Posterior vena cava (tissue), 2 donors: ENCODE data around the gene NLGN1. TPM values are rescaled to one million over a fixed set of nuclear protein-coding genes. Genes with fewer than 3 reads are reported as not detected.

ENCODE experiments used
- DNase-seq: peaks from one replicate; pipeline ENCODE4 v3.0.0-alpha.2; 2020; ENCODE audit warnings: low spot score
- intact Hi-C, 2 donors: fragments of 100-400 bp; cut with DNase I; formaldehyde crosslinking; loops; one replicate each; pipeline versions ENCODE4 v1.14.1 to v1.14.2; 2022 to 2023
- total RNA-seq, 2 donors: library from RNA; stranded (reverse); fragmentation: NEBNext Ultra II Directional; extraction: Animal tissue kit (Norgen Biotek cat#: 25700); gene quantifications; one replicate each; pipeline ENCODE4 v1.2.1, GENCODE V29; 2021
- donor health status: DM: yes; HTN: yes; CAD: no.
- donor health status: DM: yes; HTN: yes; CAD: no.

NLGN1 gene
- total RNA-seq, 2 donors from 2014 or later: 11.5 to 14.5 TPM

DNA sequence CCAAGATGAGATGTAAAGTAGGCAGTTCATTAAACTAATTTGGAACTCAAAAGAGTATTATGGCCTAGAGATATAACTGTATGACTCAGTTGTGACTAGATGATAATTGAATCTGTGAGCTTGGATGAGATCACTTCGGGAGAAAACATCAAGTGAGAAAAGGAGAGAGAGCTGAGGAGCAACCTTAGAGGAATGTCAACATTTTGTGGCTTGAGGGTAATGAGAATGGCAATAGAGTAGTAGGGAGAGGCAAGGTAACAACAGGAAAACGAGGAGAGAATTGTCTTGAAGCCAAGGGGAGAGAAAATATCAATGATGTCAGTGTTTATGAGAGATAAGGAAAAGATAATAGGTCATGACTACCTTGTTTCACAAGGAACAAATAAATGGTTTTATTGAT lies 580.2 kb downstream of the NLGN1 start:
- intact Hi-C loops: no loop called here
- DNase-seq: no peak

GRCh38 chr3:173983343-173983742 lies 585.8 kb downstream of the NLGN1 start:
- DNase-seq: no peak
- intact Hi-C loops: no loop called here

DNA sequence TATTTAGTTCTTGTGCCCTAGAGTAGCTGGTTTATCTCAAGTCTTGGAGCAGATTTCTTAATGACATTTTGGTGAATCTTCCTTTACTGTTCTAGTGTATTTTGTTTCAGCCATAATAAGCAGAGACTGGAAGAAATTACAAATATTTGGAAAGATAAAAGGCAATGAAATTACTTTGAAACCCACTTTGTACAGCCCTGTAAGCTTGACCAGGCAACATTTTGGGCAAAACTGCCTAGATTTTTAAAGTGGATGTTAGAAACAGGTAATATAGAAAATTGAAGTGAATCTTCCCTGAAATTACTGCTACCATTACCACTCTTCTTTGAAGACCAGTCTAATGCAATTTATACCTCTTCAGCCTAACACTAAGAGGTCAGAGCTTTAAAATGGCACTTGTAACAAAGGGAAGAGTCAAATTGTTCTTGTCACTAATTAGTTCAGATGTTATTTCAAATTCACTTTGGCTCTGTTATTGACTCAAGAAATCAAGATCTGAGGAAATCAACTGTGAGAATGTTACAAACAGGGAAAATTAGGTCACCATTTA lies 589.4 kb downstream of the NLGN1 start:
- DNase-seq: no peak
- intact Hi-C loops: no loop called here

- DNase-seq: no peak
- intact Hi-C loops: no loop called here
Observed at GRCh38 chr3:173988909-173989308, 591.4 kb downstream of the NLGN1 start.

- no peak for DNase-seq
- intact Hi-C loops: no loop called here
Observed at GRCh38 chr3:173992416-173992815, 594.9 kb downstream of the NLGN1 start.

- intact Hi-C loops: no loop called here
- DNase-seq: no peak
Observed at GRCh38 chr3:173993299-173993698, 595.8 kb downstream of the NLGN1 start.

GRCh38 chr3:174000675-174001074 lies 603.1 kb downstream of the NLGN1 start:
- intact Hi-C loops: no loop called here

GRCh38 chr3:174002543-174002942 lies 605.0 kb downstream of the NLGN1 start:
- intact Hi-C loops: no loop called here
- DNase-seq: no peak

More at GRCh38 chr3:174000675-174001074, 603.1 kb downstream of the NLGN1 start:
- no peak for DNase-seq

GRCh38 chr3:174010907-174011306 lies 613.4 kb downstream of the NLGN1 start:
- DNase-seq: no peak

DNA sequence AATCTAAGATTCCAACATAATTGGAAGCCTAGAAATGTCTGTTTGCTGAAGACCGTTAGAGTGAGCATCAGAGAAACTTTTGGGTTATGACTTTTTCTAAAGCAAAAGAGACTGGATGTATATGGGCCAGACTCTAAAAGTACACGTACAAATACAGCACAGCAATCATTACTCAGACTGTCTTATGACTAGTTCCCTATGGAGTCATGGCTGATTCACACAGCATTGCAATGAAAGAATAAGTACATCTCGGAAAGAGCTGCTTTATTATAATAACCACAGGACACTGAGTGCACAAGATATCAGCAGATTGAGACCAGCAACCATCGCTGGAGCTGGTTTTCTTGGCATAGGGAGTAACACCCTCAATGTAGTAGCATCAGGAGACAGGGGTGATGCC lies 618.6 kb downstream of the NLGN1 start:
- intact Hi-C loops: no loop called here
- no peak for DNase-seq

More at GRCh38 chr3:174010907-174011306, 613.4 kb downstream of the NLGN1 start:
- intact Hi-C loops: no loop called here

DNA sequence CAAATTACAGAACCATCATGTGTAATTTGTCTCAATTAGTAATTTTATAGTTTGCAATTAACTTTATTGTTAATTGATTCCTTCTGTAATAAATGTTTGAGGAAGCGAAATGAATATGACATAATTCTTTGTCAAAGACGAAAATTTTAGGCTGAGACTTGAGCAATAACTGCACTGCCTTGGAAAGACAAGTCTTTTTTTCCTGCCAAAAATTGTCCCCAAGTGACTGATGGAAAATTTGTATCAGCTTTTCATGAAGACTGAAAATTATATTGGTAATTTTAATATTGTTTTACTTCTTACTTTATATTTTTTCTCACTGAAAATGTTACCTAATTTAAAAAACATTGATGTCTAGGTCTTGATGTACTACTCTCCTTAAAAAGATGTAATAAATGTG lies 622.6 kb downstream of the NLGN1 start:
- intact Hi-C loops: no loop called here

GRCh38 chr3:174023421-174023820 lies 625.9 kb downstream of the NLGN1 start:
- DNase-seq: no peak
- intact Hi-C loops: no loop called here

More for the DNA sequence above, 622.6 kb downstream of the NLGN1 start:
- no peak for DNase-seq

GRCh38 chr3:174028673-174029072 lies 631.1 kb downstream of the NLGN1 start:
- no peak for DNase-seq
- intact Hi-C loops: no loop called here

DNA sequence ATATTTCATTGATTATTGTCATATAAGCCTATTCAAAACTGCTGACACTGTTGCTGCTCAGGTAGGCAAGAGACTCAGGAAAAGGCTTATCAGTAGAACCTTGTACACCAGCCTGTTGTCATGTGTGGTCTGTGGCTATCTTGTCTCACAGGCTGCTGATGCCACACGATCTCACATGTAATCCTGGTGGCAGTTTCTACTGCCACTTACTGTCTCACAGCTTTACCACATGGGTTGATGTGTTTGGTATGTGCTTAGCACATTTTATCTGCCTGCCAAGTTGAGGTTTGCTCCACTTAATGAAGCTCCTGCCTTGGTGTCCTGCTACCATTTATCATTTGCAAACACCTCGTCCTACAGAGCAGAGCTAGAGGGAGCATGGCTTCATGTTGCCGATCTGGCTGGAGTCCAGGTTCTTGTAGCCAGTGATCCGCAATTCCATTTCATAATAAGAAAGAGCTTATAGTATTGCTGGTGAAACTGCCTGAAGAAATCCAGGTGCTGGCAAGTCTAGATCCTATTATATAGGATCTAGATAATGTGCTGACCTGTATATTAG lies 637.9 kb downstream of the NLGN1 start:
- intact Hi-C loops: no loop called here
- DNase-seq: no peak

GRCh38 chr3:174046311-174046710 lies 648.8 kb downstream of the NLGN1 start:
- intact Hi-C loops: no loop called here
- no peak for DNase-seq

- intact Hi-C loops: no loop called here
- no peak for DNase-seq
Observed at GRCh38 chr3:174049472-174049871, 651.9 kb downstream of the NLGN1 start.

DNA sequence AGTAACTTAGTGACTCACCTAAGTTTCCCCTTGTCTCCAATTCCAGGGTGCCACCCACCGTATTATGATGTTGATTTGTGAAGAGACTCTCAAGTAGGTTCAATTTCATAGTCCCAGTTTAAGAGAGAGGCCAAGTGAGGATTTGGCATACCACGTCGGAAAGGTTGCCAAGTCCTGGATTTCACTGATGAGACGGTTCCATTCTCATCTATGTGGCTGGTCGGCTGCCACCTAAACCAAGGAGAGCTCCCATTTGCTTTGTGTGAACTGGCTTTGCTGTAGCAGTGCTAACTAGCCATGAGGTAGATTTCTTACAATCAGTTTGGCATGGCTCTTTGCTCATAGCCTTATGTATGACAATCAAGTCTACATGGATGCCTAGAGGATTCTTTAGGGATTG lies 653.6 kb downstream of the NLGN1 start:
- intact Hi-C loops: no loop called here
- no peak for DNase-seq

- intact Hi-C loops: no loop called here
- no peak for DNase-seq
Observed at GRCh38 chr3:174058804-174059203, 661.3 kb downstream of the NLGN1 start.

DNA sequence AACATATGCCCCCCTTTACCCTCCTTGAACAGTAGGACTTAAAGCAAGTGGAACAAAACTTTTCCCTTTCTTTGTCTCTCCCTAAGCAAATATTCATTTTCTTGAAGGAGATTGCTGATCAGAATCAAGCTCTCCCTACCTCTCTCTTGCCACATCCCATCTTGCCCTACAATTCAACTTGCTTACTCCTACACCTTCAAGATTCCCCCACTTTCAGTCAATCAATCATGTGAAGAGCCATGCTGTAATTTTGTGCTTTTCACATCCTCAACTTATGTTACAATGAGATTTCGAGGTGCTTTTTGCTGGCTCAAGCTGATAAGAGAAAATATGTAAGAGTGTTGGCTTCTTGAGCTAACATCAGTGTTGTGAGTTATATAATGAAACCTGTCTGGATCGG lies 662.9 kb downstream of the NLGN1 start:
- intact Hi-C loops: no loop called here
- no peak for DNase-seq

DNA sequence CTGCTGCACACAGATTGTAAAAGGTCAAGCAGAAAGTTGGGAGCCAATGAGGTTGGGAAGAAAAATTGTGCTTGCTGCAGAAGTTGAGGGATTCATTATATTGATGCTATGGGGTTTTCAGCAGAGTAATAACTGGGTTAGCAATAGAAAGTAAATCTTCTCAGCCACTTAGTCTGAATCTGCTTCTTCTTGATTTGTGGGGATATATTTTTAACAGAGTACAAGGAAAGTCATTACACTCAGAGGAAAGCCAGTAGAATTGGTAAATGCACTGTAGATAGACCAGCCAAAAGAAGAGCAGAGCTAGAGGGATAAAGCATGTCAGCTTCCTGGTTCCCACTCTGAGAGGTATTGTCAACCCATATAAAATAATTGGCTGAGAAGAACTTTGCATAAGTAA lies 663.6 kb downstream of the NLGN1 start:
- DNase-seq: no peak

DNA sequence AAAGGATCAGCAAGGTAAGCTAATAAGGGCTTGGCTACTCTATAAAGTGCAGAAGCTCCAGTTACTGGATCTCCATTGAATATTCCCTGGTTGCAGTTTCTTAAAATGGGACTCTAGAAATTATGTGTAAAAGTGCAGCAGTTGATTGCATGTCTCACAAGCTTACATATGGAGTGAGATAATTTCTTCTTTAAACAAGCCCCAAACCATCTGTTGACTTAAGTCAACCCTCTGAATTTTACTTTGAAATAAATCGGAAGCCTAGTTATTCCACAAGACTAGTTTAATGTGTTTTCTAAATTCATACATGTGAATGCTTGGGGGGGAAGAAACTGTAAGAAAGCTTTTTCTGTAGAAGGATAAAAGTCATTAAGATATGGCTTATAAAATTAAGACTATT lies 664.2 kb downstream of the NLGN1 start:
- DNase-seq: no peak
- intact Hi-C loops: no loop called here

More for the DNA sequence above, 663.6 kb downstream of the NLGN1 start:
- intact Hi-C loops: no loop called here

- no peak for DNase-seq
- intact Hi-C loops: no loop called here
Observed at GRCh38 chr3:174062923-174063322, 665.4 kb downstream of the NLGN1 start.
